Uterus (tissue), 2 donors: ENCODE data around the gene IFITM5.
"Not testable (repeated sequence)": the region's sequence is repeated elsewhere in the genome, so short reads cannot be mapped to it uniquely, and the experiment has no call there.

Experiments used
- POLR2A ChIP-seq, 2 donors: fragments of 450-650 bp; IDR thresholded peaks; one replicate each; pipeline ENCODE4 v1.6.1; 2016; ENCODE audit warnings: antibody characterized with exemption in 2 of 2, mild to moderate bottlenecking in 1 of 2, moderate library complexity in 1 of 2
- TF ChIP-seq, protein P1 (sequence below), 4 experiments: fragments of 200-600 bp in 2 of 4; fragments of 450-650 bp in 2 of 4; sonication (generic) in 2 of 4; IDR thresholded peaks; one replicate each; pipeline ENCODE4 v1.5.1; 2016 to 2019; ENCODE audit warnings: antibody characterized with exemption in 4 of 4, mild to moderate bottlenecking in 2 of 4, moderate library complexity in 1 of 4

DNA sequence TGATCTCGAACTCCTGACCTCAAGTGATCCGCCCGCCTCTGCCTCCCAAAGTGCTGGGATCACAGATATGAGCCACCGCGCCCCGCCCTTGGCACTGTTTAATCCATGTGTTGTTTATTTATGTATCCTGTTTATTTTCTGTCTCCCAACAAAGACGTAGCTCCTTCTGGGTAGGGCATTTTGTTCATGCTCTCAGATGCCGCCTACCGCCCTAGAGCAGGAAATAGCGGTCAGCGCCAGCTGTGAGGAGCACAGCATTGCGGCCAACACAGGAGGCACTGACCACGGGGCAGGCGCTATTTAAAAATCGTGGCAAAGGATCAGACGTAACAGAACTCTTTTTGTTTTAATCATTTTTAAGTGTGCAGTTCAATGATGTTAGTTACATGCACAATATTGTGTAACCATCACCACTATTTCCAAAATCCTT is 30.6 kb downstream of the IFITM5 start:
- TF ChIP-seq, protein P1, sequence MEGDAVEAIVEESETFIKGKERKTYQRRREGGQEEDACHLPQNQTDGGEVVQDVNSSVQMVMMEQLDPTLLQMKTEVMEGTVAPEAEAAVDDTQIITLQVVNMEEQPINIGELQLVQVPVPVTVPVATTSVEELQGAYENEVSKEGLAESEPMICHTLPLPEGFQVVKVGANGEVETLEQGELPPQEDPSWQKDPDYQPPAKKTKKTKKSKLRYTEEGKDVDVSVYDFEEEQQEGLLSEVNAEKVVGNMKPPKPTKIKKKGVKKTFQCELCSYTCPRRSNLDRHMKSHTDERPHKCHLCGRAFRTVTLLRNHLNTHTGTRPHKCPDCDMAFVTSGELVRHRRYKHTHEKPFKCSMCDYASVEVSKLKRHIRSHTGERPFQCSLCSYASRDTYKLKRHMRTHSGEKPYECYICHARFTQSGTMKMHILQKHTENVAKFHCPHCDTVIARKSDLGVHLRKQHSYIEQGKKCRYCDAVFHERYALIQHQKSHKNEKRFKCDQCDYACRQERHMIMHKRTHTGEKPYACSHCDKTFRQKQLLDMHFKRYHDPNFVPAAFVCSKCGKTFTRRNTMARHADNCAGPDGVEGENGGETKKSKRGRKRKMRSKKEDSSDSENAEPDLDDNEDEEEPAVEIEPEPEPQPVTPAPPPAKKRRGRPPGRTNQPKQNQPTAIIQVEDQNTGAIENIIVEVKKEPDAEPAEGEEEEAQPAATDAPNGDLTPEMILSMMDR (IDR thresholded peaks at IDR 0.05) = not testable (repeated sequence)
- TF ChIP-seq POLR2A (IDR thresholded peaks at IDR 0.05) = not testable (repeated sequence)
